ENCODE measurements around the gene RTCA. TPM values are rescaled to one million over a fixed set of nuclear protein-coding genes. Genes with fewer than 3 reads are reported as not detected.
A peak's percentile ranks its signal among the peaks of the same experiment; 100 is the strongest.
"Not testable (repeated sequence)": the region's sequence is repeated elsewhere in the genome, so short reads cannot be mapped to it uniquely, and the experiment has no call there.

RTCA gene
- polyA plus RNA-seq, 1 donor from 2014 or later: 19.4 TPM

DNA sequence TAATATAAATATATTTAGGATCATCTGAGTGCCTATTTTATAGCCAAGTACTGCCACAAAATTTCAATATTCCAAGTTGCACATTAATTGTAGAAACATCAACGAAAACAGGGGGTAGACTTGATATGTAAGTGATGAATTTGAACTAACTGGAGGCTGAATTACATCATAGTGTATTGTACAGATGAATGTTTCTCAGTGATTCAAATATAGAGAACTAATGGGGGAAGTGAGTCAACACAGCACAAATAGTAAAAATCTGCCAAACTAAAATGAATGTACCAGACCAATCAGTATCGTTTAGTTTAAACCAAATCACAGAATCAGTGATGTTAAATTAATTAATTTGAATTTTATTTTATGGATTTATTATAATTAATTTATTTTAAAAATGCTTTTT is 42.8 kb downstream of the RTCA start:
- Mint-ChIP-seq H3K4me1 (peaks cover 0 to 3% (median 3%) of the 10 kb centered on the region in 3 donors), H3K27ac (no peak overlapping the region), H3K4me3 (no peak overlapping the region), H3K9me3 (peaks cover 2 to 8% (median 4%) of the 10 kb centered on the region in 3 donors), H3K27me3 (no peaks in the 10 kb centered on the region), H3K36me3 (peaks cover 3% of the 10 kb centered on the region)

DNA sequence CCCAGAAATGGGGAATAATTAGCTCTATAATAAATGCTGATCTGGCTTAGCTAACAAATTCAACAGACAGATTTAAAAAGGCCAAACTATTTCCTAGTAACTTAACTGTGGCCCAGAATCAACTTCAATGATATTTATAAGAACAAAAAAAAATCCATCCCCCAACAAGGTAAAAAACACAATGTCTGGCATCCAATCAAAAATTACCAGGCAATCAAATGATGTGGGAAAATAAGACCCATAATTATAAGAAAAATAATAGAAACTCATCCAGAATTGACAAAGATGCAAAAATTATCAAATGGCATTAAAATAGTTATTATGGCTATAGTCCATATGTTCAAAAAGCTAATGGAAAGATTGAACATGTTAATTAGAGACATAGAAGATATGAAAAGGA is 43.8 kb downstream of the RTCA start:
- no peaks in the 10 kb centered on the region for H3K27me3 Mint-ChIP-seq
- H3K4me1 Mint-ChIP-seq: peaks cover 0 to 6% (median 3%) of the 10 kb centered on the region in 3 donors
- H3K27ac Mint-ChIP-seq: no peak overlapping the region
- H3K9me3 Mint-ChIP-seq: peaks cover 2 to 8% (median 4%) of the 10 kb centered on the region in 3 donors
- H3K36me3 Mint-ChIP-seq: peaks cover 3% of the 10 kb centered on the region
- no peak overlapping the region for H3K4me3 Mint-ChIP-seq

DNA sequence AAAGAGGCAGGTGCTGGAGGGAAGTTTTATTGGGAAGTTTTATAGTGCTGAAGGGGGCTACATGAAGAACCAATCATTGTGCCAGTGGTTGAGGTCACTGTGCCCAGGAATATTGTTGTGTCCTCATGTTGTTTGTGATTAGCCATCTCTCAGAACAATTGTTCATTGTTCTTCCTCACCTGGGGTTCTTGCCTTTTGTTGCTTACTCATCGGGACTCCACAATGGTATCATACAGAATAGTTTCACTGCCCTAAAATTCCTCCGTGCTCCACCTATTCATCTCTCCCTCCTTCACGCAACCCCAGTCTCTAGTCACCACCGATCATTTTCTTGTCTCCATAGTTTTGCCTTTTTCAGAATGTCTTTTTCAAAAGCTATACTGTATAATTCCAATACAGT is 47.4 kb downstream of the RTCA start:
- H3K36me3 Mint-ChIP-seq: peaks cover 3% of the 10 kb centered on the region
- no peak overlapping the region for H3K27ac Mint-ChIP-seq
- no peak overlapping the region for H3K4me3 Mint-ChIP-seq
- peaks cover 3% of the 10 kb centered on the region for H3K27me3 Mint-ChIP-seq
- H3K9me3 Mint-ChIP-seq: peaks cover 11 to 16% (median 12%) of the 10 kb centered on the region in 3 donors
- H3K4me1 Mint-ChIP-seq: peaks cover 0 to 4% (median under 1%) of the 10 kb centered on the region in 3 donors

DNA sequence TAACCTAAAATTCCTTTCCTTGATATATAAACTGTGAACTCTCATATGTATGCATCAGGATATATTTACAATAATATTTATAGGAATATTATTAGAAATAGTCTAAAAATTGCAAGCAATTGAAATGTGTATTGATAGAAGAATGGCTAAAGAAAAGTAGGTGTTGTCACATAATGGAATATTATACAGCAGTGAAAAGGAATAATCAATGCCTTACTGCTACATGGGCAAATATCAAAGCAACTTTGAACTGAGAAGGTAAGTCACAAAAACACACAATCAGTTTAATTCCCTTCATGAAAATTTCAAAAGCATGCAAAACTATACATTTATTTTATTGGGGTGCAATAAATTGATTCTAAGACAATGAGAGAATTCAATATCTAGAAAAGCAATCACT is 50.6 kb downstream of the RTCA start:
- Mint-ChIP-seq H3K27ac (no peak overlapping the region), H3K27me3 (peaks cover 3% of the 10 kb centered on the region), H3K9me3 (peaks cover 14 to 22% (median 19%) of the 10 kb centered on the region in 3 donors), H3K4me1 (peaks cover 0 to 4% (median 0%) of the 10 kb centered on the region in 3 donors), H3K4me3 (no peak overlapping the region), H3K36me3 (no peaks in the 10 kb centered on the region)

DNA sequence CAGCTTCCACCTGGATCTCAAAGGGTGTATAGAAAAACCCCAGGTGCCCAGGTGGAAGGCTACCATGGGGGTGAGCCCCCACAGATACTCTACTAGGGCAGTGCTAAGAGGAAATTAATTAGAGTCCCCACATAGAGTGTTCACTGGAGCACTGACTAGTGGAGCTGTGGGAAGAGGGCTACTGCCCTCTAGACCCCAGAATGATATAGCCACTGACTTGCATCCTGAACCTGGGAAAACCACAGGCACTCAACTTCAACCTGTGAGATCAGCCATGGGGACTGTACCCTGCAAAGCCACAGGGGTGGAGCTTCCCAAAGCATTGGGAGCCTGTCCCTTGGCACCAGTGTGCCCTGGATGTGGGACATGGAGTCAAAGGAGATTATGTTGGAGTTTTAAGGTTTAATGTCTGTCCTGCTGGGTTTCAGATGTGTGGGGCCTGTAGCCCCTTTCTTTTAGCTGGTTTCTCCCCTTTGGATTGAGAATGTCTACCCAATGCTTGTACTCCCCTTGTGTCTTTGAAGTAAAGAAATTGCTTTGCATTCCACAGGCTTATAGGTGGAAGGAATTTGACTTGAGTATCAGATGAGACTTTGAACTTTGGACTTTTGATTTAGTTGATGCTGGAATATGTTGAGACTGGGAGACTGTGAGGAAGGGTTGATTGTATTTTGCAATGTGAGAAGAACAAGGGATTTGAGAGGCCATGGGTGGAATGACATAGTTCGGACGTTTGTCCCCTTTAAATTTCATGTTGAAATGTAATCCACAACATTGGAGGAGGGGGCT is 54.5 kb downstream of the RTCA start:
- H3K4me3 Mint-ChIP-seq: no peak overlapping the region
- peaks cover under 1% of the 10 kb centered on the region for H3K27me3 Mint-ChIP-seq
- peaks cover 14 to 19% (median 18%) of the 10 kb centered on the region in 3 donors for H3K9me3 Mint-ChIP-seq
- H3K27ac Mint-ChIP-seq: no peak overlapping the region
- H3K36me3 Mint-ChIP-seq: peaks cover 2% of the 10 kb centered on the region
- H3K4me1 Mint-ChIP-seq: no peaks in the 10 kb centered on the region

DNA sequence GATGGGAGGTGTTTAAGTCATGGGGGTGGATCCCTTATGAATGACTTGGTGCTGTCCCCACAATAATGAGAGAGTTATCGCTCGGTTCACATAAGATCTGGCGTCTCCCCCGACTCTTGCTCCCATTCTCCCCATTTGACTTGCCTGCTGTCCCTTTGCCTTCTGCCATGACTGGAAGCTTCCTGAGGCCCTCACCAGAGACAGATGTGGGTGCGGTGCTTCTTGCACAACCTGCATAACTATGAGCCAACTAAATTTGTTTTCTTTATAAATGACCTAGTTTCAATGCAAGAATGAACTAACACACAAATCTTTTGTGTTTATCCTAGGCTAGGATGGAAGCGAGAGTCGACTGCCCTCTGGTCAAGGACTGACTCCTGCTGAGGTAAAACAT is 55.1 kb downstream of the RTCA start:
- H3K4me1 Mint-ChIP-seq: no peaks in the 10 kb centered on the region

DNA sequence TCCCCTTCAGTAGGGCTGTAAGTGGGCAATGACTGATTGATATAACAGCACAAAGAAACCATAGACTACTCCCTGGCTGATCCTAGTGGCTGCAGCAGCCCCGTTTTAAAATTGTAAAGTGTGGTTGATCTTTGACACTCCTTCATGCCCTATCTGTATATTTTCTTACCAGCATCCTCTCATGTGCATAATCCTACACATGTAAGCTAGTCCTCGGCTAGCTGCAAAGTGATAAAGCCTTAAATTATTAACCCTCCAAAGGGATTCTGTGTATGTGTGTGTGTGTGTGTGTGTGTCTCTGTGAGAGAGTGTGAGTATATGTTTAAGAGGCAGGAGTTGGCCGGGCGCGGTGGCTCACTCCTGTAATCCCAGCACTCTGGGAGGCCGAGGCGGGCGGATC is 55.5 kb downstream of the RTCA start:
- H3K4me1 Mint-ChIP-seq: no peaks in the 10 kb centered on the region
- H3K4me3 Mint-ChIP-seq: no peak overlapping the region
- peaks cover 9 to 19% (median 13%) of the 10 kb centered on the region in 3 donors for H3K9me3 Mint-ChIP-seq
- H3K27me3 Mint-ChIP-seq: no peaks in the 10 kb centered on the region
- H3K27ac Mint-ChIP-seq: no peak overlapping the region
- peaks cover 2% of the 10 kb centered on the region for H3K36me3 Mint-ChIP-seq

More for the DNA sequence above, 55.1 kb downstream of the RTCA start:
- Mint-ChIP-seq H3K36me3 (peaks cover 2% of the 10 kb centered on the region), H3K27me3 (no peaks in the 10 kb centered on the region), H3K27ac (no peak overlapping the region), H3K9me3 (peaks cover 11 to 19% (median 13%) of the 10 kb centered on the region in 3 donors), H3K4me3 (no peak overlapping the region)

DNA sequence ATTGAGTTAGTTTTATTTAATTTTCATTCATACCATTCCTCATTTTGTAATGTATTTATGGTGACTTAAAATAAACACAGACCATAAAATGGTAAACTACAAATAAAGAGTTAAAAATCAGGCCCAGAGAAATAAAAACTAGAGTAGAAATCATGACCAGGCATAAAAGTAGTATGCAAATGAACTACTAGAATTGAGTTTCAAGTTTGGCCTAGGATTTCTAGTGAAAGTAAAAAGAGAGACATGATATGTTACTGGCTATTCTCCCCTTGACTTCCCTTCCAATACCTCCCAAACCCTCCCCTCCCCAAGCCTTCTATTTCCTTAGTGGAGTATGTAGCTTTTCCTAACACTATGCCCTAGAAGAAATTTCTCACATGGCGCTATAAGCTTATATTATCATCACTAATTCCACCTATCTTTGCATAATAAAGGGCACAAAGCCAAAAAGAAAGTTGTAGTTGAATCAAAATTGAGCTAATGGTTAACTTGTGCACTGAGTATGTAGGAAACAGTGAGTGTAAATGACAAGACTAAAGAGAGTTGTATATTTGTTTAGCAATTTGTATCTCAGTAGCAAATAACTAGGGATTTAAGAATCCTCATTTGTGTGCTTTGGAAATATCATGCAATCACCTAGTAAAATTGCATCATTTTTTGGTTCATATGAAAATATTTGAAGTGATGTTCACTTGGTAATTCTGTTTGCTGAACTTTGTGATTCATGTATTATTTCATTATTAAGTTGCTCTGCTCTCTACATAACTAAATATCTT is 56.6 kb downstream of the RTCA start:
- Mint-ChIP-seq H3K4me3 (no peak overlapping the region), H3K27ac (peak overlapping the region in 1 of 3 donors; percentile 62), H3K27me3 (no peaks in the 10 kb centered on the region), H3K9me3 (peaks cover 4 to 15% (median 10%) of the 10 kb centered on the region in 3 donors), H3K4me1 (no peaks in the 10 kb centered on the region), H3K36me3 (peaks cover 2% of the 10 kb centered on the region)

DNA sequence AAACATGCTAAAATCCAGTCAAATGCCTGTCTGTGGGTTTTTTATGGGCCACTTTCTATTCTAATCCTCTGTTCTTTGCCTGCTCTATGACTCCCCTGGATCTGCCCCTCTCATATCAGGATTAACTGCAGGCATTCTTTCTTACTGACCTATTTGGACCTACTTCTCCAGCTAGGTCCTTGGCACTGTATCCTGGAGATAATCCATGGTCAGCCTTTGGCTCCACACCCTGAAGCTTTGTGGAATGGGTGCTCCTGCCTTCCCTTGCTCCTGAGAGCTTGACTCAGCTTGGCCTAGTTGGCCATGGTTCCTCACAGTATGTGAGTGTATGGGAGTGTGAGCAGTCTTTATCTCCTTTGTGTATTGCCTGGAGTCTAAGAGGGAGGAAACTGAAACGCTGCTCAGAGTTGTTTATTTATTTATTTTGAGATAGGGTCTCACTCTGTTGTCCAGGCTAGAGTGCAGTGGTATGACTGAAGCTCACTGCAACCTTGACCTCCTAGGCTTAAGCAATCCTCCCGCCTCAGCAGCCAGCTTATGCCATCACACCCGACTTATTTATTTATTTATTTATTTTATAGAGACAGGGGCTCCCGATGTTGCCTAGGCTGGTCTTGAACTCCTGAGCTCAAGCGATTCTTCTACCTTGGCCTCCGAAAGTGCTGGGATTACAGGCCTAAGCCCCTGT is 57.5 kb downstream of the RTCA start:
- Mint-ChIP-seq H3K4me1 (peaks cover 0 to 3% (median 0%) of the 10 kb centered on the region in 3 donors), H3K9me3 (peaks cover 4 to 15% (median 7%) of the 10 kb centered on the region in 3 donors), H3K36me3 (peaks cover 2% of the 10 kb centered on the region), H3K4me3 (peak overlapping the region in 1 of 4 donors; percentile 4), H3K27me3 (no peaks in the 10 kb centered on the region), H3K27ac (no peak overlapping the region)

DNA sequence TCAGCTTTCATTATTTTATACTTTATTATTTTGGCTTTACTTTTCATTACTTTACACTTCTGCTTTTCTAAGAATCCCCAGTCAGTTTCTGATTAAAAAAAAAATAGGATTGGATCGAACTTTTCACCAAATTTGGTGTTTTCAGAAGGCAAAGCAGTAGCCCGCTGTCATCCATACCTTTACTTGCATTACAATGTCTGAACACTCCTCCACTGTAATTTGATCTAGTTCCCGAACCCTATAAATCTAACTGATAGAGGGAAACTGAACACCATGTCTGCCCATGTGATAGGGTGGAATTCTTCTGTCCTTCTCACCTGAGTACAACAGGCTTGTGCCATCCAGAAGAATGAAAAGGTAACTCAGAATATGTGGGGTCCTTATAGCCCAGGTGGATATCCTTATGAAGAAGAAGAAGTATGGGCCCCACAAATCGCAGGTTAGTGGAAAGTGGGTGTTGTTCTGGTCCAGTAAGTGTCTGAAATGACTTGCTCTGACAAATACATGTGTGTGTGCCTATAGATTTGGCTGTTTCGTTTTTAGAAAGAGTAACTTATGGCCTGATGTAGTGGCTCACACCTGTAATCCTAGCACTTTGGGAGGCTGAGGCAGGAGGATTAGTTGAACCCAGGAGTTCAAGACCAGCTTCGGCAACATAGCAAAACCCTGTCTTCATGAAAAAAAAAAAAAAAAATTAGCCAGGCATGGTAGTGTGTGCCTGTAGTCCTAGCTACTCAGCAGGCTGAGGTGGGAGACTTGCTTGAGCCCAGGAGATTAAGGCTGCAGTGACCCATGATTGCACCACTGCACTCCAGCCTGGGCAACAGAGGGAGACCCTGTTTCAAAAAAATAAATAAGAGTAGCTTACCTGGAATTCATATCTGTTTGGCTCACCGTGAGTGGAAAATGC is 59.7 kb downstream of the RTCA start:
- Mint-ChIP-seq H3K4me3 (no peak overlapping the region), H3K9me3 (peaks cover 0 to 3% (median 1%) of the 10 kb centered on the region in 3 donors), H3K27me3 (no peaks in the 10 kb centered on the region), H3K27ac (peak overlapping the region in 1 of 3 donors; percentile 32), H3K4me1 (peaks cover 0 to 3% (median 0%) of the 10 kb centered on the region in 3 donors), H3K36me3 (peaks cover 2% of the 10 kb centered on the region)

DNA sequence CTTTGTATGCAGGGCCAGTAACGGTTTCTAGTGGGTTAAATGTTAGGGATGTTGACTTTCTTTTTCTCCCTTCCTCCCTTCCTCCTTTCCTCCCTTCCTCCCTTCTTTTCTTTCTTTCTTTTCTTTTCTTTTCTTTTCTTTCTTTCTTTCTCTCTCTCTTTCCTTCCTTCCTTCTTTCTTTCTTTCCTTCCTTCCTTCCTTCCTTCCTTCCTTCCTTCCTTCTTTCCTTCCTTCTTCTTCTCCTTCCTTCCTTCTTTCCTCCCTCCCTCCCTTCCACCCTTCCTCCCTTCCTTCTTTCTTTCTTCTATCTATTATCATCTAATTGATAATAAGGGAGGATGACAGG is 60.3 kb downstream of the RTCA start:
- H3K9me3 Mint-ChIP-seq, H3K27me3 Mint-ChIP-seq, H3K27ac Mint-ChIP-seq, H3K4me1 Mint-ChIP-seq, H3K36me3 Mint-ChIP-seq, H3K4me3 Mint-ChIP-seq: not testable (repeated sequence)

DNA sequence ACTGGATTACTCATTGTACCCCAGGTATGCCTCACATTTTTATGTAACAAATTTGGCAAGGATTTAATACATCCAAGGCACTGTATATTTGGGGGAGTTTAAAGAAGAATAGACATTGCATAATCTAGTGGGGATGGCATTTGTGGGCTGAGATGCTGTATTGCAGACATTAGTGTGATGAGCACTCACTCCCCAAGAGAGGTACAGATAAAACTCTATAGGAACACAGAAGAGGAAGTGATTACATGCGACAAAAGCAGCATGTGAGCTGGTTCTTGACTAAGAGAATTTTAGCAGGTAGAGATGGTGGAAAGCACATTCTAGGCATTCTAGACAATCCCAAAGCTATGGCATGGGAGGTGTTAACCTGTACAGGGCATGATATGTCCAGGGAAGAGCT is 62.1 kb downstream of the RTCA start:
- H3K27me3 Mint-ChIP-seq: no peaks in the 10 kb centered on the region

DNA sequence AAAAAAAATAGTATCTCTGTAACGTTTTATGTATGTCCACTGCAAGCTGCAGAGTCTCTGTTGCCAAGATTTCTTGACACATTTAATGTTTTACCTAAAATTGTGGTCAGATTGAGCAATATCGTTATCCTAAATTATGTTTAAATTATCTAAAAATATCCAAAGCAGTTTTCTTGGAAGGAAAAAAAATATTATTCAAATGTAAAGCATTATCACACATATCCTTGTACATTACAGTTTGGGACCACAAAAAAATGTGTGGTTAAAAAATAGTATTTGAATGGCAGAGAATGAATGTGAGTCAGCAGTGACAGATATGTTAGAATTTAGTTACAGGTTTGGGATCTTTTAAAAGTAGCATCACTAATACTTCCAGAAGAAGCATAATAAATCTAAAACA is 65.1 kb downstream of the RTCA start:
- H3K4me3 Mint-ChIP-seq, H3K4me1 Mint-ChIP-seq, H3K27ac Mint-ChIP-seq, H3K9me3 Mint-ChIP-seq, H3K36me3 Mint-ChIP-seq, H3K27me3 Mint-ChIP-seq: not testable (repeated sequence)

More for the DNA sequence above, 62.1 kb downstream of the RTCA start:
- no peaks in the 10 kb centered on the region for H3K9me3 Mint-ChIP-seq
- H3K36me3 Mint-ChIP-seq: peaks cover 2% of the 10 kb centered on the region
- H3K4me1 Mint-ChIP-seq: peaks cover 0 to 3% (median 0%) of the 10 kb centered on the region in 3 donors
- H3K27ac Mint-ChIP-seq: peak overlapping the region in 1 of 3 donors; percentile 88
- H3K4me3 Mint-ChIP-seq: no peak overlapping the region

DNA sequence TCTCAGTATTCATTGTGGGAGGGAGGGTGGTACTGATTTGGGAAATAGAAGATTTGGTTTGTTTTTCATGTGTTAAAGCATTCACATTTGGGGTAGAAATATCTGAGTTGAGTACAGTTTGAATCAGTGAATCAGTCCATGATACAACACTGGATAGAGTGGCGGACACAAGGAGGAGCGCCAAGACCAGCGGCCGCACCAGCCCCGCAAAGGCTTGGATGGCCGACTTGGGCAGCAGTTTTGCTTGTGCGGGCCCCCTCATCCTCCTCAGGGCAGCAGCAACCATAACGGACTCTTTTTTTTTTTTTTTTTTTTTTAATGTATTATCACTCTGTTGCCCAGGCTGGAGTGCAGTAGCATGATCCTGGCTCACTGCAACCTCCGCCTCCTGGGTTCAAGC is 66.3 kb downstream of the RTCA start:
- H3K27ac Mint-ChIP-seq: no peak overlapping the region
- H3K4me3 Mint-ChIP-seq: no peak overlapping the region
- H3K9me3 Mint-ChIP-seq: peaks cover 0 to 6% (median 0%) of the 10 kb centered on the region in 3 donors
- peaks cover 18% of the 10 kb centered on the region for H3K27me3 Mint-ChIP-seq
- H3K36me3 Mint-ChIP-seq: no peaks in the 10 kb centered on the region
- H3K4me1 Mint-ChIP-seq: peaks cover 0 to 3% (median 1%) of the 10 kb centered on the region in 3 donors
